Measurements from ENCODE around the gene CFAP141.

Gene CFAP141

GRCh38 chr1:154192476-154192875 is 13.7 kb downstream of the CFAP141 start:
- no peak overlapping the region for H3K4me3 ChIP-seq (ENCODE audit: low read depth, low read length)
- no peak for TF ChIP-seq CTCF (IDR thresholded peaks at IDR 0.05; ENCODE audit: insufficient read depth, low read depth, low read length, missing control alignments)
- DNase-seq (ENCODE audit: low read depth) = no peak

GRCh38 chr1:154191990-154192461 is 14.1 kb downstream of the CFAP141 start, which contains the start of gene TPM3:
TPM3 (minus strand) TSS chr1:154192100; CDS start chr1:154192018, 82 bp downstream.
- no peak for DNase-seq (ENCODE audit: low read depth)
- no peak for TF ChIP-seq CTCF (IDR thresholded peaks at IDR 0.05; ENCODE audit: insufficient read depth, low read depth, low read length, missing control alignments)
- H3K4me3 ChIP-seq (ENCODE audit: low read depth, low read length) = no peak within 1 kb of the TSS

- no peak overlapping the region for H3K4me3 ChIP-seq (ENCODE audit: low read depth, low read length)
- no peak for DNase-seq (ENCODE audit: low read depth)
- no peak for TF ChIP-seq CTCF (IDR thresholded peaks at IDR 0.05; ENCODE audit: insufficient read depth, low read depth, low read length, missing control alignments)
Measured at GRCh38 chr1:154190550-154190949, 15.6 kb downstream of the CFAP141 start.

GRCh38 chr1:154186852-154187501 is 19.2 kb downstream of the CFAP141 start:
- peak; percentile 18 for DNase-seq (ENCODE audit: low read depth)
- TF ChIP-seq CTCF (IDR thresholded peaks at IDR 0.05; ENCODE audit: insufficient read depth, low read depth, low read length, missing control alignments) = no peak
- H3K4me3 ChIP-seq (ENCODE audit: low read depth, low read length) = no peak overlapping the region

GRCh38 chr1:154186177-154186576 is 20.0 kb downstream of the CFAP141 start:
- DNase-seq (ENCODE audit: low read depth) = peak; percentile 79
- no peak overlapping the region for H3K4me3 ChIP-seq (ENCODE audit: low read depth, low read length)
- peak; percentile 73 for TF ChIP-seq CTCF (IDR thresholded peaks at IDR 0.05; ENCODE audit: insufficient read depth, low read depth, low read length, missing control alignments)

GRCh38 chr1:154183046-154183915 is 22.9 kb downstream of the CFAP141 start:
- DNase-seq (ENCODE audit: low read depth) = peak; percentile 95
- TF ChIP-seq CTCF (IDR thresholded peaks at IDR 0.05; ENCODE audit: insufficient read depth, low read depth, low read length, missing control alignments) = no peak
- H3K4me3 ChIP-seq (ENCODE audit: low read depth, low read length) = peak overlapping the region; percentile 95

Measured in GM12865 (cell line).